HEK293 (cell line): ENCODE data around the gene RPL3.

ENCODE experiments used
- CTCF ChIA-PET: fragments of 350-600 bp; formaldehyde crosslinking; extraction: SDS; loops from one replicate; lab custom pipeline; 2021; ENCODE audit warnings: antibody characterized with exemption; lab: Yijun Ruan, JAX
- POLR2A ChIA-PET: fragments of 300-600 bp; formaldehyde crosslinking; extraction: SDS; loops from one replicate; lab custom pipeline; 2020; ENCODE audit warnings: antibody characterized with exemption, inconsistent platforms; lab: Yijun Ruan, JAX
- H3K27ac ChIP-seq: fragments of 200-500 bp; sonication (Bioruptor generic); 2 replicates; pipeline ENCODE4 v1.5.1; 2014; ENCODE audit warnings: low read depth, low read length, control low read depth, inconsistent platforms; ENCODE audit errors: extremely low read depth
- H3K36me3 ChIP-seq, 2 experiments: fragments of 200-500 bp in 1 of 2; sonication (Bioruptor generic) in 1 of 2; 1 replicate in 1 of 2; 2 replicates in 1 of 2; pipeline ENCODE4 v1.5.1; 2014 to 2017; ENCODE audit warnings: inconsistent platforms in 2 of 2, low read length in 2 of 2; ENCODE audit not compliant: control insufficient read depth in 2 of 2, insufficient read depth in 1 of 2
- H3K4me1 ChIP-seq: fragments of 200-500 bp; sonication (Bioruptor generic); 2 replicates; pipeline ENCODE4 v1.5.1; 2014; ENCODE audit warnings: mild to moderate bottlenecking, low read length, inconsistent platforms; ENCODE audit not compliant: control insufficient read depth, insufficient read depth
- H3K4me3 ChIP-seq: 2 replicates; pipeline ENCODE4 v1.5.1; 2011; ENCODE audit warnings: low read depth, mild to moderate bottlenecking, control low read depth, low read length, moderate library complexity
- H3K9me3 ChIP-seq: fragments of 200-500 bp; sonication (Bioruptor generic); 2 replicates; pipeline ENCODE4 v1.5.1; 2014; ENCODE audit warnings: low read depth, low read length, inconsistent platforms; ENCODE audit not compliant: control insufficient read depth, insufficient read depth
- GLI2 ChIP-seq: fragments of 450-650 bp; formaldehyde crosslinking; IDR thresholded peaks from 2 replicates; pipeline ENCODE4; 2017; ENCODE audit warnings: missing biosample characterization, missing genetic modification characterization, low read depth, borderline replicate concordance
- PATZ1 ChIP-seq: fragments of 450-650 bp; formaldehyde crosslinking; IDR thresholded peaks from 2 replicates; pipeline ENCODE4 v1.5.1; 2016; ENCODE audit warnings: missing biosample characterization, missing genetic modification characterization
- PRDM4 ChIP-seq: fragments of 450-650 bp; formaldehyde crosslinking; IDR thresholded peaks from 2 replicates; pipeline ENCODE4 v1.5.1; 2017; ENCODE audit warnings: missing biosample characterization, missing genetic modification characterization
- SCRT2 ChIP-seq: fragments of 450-650 bp; formaldehyde crosslinking; IDR thresholded peaks from 2 replicates; pipeline ENCODE4 v1.5.1; 2016; ENCODE audit warnings: missing biosample characterization, missing genetic modification characterization
- SETDB1 ChIP-seq: IDR thresholded peaks from one replicate; pipeline ENCODE4 v1.6.1; 2017; ENCODE audit warnings: mild to moderate bottlenecking, low read length, moderate library complexity, mixed read lengths; ENCODE audit not compliant: insufficient read length
- ZBTB11 ChIP-seq: fragments of 450-650 bp; formaldehyde crosslinking; conservative IDR thresholded peaks from 2 replicates; pipeline ENCODE4 v1.5.1; 2016; ENCODE audit warnings: low read depth, missing biosample characterization, missing genetic modification characterization
- ZEB2 ChIP-seq: fragments of 450-650 bp; formaldehyde crosslinking; IDR thresholded peaks from 2 replicates; pipeline ENCODE4 v1.5.1; 2016; ENCODE audit warnings: missing biosample characterization, missing genetic modification characterization
- ZNF202 ChIP-seq: fragments of 450-650 bp; formaldehyde crosslinking; IDR thresholded peaks from 2 replicates; pipeline ENCODE4 v1.5.1; 2016; ENCODE audit warnings: missing biosample characterization, missing genetic modification characterization, borderline replicate concordance
- ZNF404 ChIP-seq: fragments of 450-650 bp; formaldehyde crosslinking; IDR thresholded peaks from 2 replicates; pipeline ENCODE4 v1.5.1; 2017; ENCODE audit warnings: missing biosample characterization, missing genetic modification characterization
- ZNF416 ChIP-seq: fragments of 450-650 bp; formaldehyde crosslinking; IDR thresholded peaks from 2 replicates; pipeline ENCODE4 v1.5.1; 2016; ENCODE audit warnings: missing biosample characterization, missing genetic modification characterization
- ZNF488 ChIP-seq: fragments of 450-650 bp; formaldehyde crosslinking; IDR thresholded peaks from 2 replicates; pipeline ENCODE4 v1.5.1; 2016; ENCODE audit warnings: missing biosample characterization, missing genetic modification characterization
- ZNF510 ChIP-seq: fragments of 450-650 bp; formaldehyde crosslinking; IDR thresholded peaks from 2 replicates; pipeline ENCODE4 v1.5.1; 2018; ENCODE audit warnings: mild to moderate bottlenecking, missing genetic modification characterization, missing biosample characterization; ENCODE audit not compliant: insufficient replicate concordance
- ZNF513 ChIP-seq: fragments of 450-650 bp; IDR thresholded peaks from 2 replicates; pipeline ENCODE4 v1.5.1; 2018; ENCODE audit warnings: missing biosample characterization, missing genetic modification characterization
- ZNF530 ChIP-seq: fragments of 450-650 bp; formaldehyde crosslinking; IDR thresholded peaks from 2 replicates; pipeline ENCODE4 v1.5.1; 2016; ENCODE audit warnings: low read depth, missing biosample characterization, missing genetic modification characterization
- ZNF585B ChIP-seq: fragments of 450-650 bp; formaldehyde crosslinking; IDR thresholded peaks from 2 replicates; pipeline ENCODE4 v1.5.1; 2016; ENCODE audit warnings: missing biosample characterization, missing genetic modification characterization
- ZNF610 ChIP-seq: fragments of 450-650 bp; formaldehyde crosslinking; IDR thresholded peaks from 2 replicates; pipeline ENCODE4 v1.5.1; 2016; ENCODE audit warnings: missing biosample characterization, missing genetic modification characterization, borderline replicate concordance
- ZNF621 ChIP-seq: fragments of 450-650 bp; formaldehyde crosslinking; IDR thresholded peaks from 2 replicates; pipeline ENCODE4 v1.5.1; 2017; ENCODE audit warnings: missing biosample characterization, missing genetic modification characterization
- ZNF645 ChIP-seq: fragments of 450-650 bp; formaldehyde crosslinking; IDR thresholded peaks from 2 replicates; pipeline ENCODE4; 2016; ENCODE audit warnings: missing biosample characterization, missing genetic modification characterization
- ZNF776 ChIP-seq: fragments of 450-650 bp; formaldehyde crosslinking; IDR thresholded peaks from 2 replicates; pipeline ENCODE4 v1.5.0; 2017; ENCODE audit warnings: missing biosample characterization, missing genetic modification characterization, borderline replicate concordance

The RPL3 gene

GRCh38 chr22:39301108-39301507 lies 18.3 kb downstream of the RPL3 start:
- POLR2A ChIA-PET, result interaction anchor here (0.7 to 2.2 kb wide), 5 partner anchors 8 to 19 kb away, joined by 3 to 13 read pairs (median 5); partner anchors contain the start of gene RPL3
- TF ChIP-seq ZNF404 (tag by site-specific recombination) (no peak), ZNF202 (no peak), PRDM4 (tag by site-specific recombination) (no peak), ZNF776 (tag by site-specific recombination) (no peak), ZNF585B (no peak), ZNF510 (tag by site-specific recombination) (no peak), GLI2 (tag by site-specific recombination) (no peak), ZNF610 (tag by site-specific recombination) (no peak)
- TF ChIP-seq, all 188 proteins: peak for 0
- Histone ChIP-seq H3K27ac (no peak overlapping the region), H3K4me1 (no peaks in the 10 kb centered on the region), H3K9me3 (no peaks in the 10 kb centered on the region), H3K4me3 (no peak overlapping the region), H3K36me3 (no peaks in the 10 kb centered on the region; a peak in 1 of 3 replicates)
- CTCF ChIA-PET, result no interaction called here

GRCh38 chr22:39300186-39300830 lies 19.1 kb downstream of the RPL3 start:
- Histone ChIP-seq H3K4me1 (no peaks in the 10 kb centered on the region), H3K9me3 (no peaks in the 10 kb centered on the region), H3K36me3 (no peaks in the 10 kb centered on the region; a peak in 1 of 3 replicates), H3K27ac (no peak overlapping the region), H3K4me3 (no peak overlapping the region)
- POLR2A ChIA-PET, result interaction anchor here (0.7 to 2.2 kb wide), 4 partner anchors 8 to 19 kb away, joined by 3 to 13 read pairs (median 6); partner anchors contain the start of gene RPL3
- CTCF ChIA-PET, result interaction anchor here (0.8 to 1.3 kb wide), 4 partner anchors 11 to 129 kb away, joined by 4 to 9 read pairs (median 5); no protein-coding TSS in a partner anchor
- TF ChIP-seq ZNF645 (tag by site-specific recombination) (no peak), ZNF416 (tag by site-specific recombination) (no peak), SCRT2 (tag by site-specific recombination) (no peak), ZNF530 (tag by site-specific recombination) (no peak), ZNF513 (tag by site-specific recombination) (no peak), PRDM4 (tag by site-specific recombination) (no peak), ZBTB11 (no peak), ZNF621 (no peak), PATZ1 (tag by site-specific recombination) (no peak), ZEB2 (tag by site-specific recombination) (no peak), SETDB1 (no peak), ZNF488 (tag by site-specific recombination) (no peak)
